Right renal pelvis (tissue), 4 donors: ENCODE measurements around the gene SAP30L. TPM values are rescaled to one million over a fixed set of nuclear protein-coding genes. Genes with fewer than 3 reads are reported as not detected.
A peak's percentile ranks its signal among the peaks of the same experiment; 100 is the strongest.

Source experiments
- DNase-seq, 4 donors: peaks; one replicate each; pipeline ENCODE4 v3.0.0-alpha.2; 2013; ENCODE audit warnings: low read depth in 4 of 4, low spot score in 3 of 4, missing footprints in 1 of 4
- polyA plus RNA-seq, 4 donors: library from polyadenylated mRNA; unstranded; fragments of 120-200 nt; gene quantifications; one replicate each; pipeline ENCODE4 v1.2.1, GENCODE V29; 2013; ENCODE audit not compliant: insufficient read length in 4 of 4

Gene SAP30L
- polyA plus RNA-seq, 4 donors = 43.1 to 52.7 (median 51.5) TPM

- DNase-seq = no peak
These were observed 14.4 kb downstream of the SAP30L start for GRCh38 chr5:154460172-154460571.

GRCh38 chr5:154461531-154461930, 15.7 kb downstream of the SAP30L start:
- DNase-seq = no peak

- DNase-seq = no peak
These were observed 18.6 kb downstream of the SAP30L start for GRCh38 chr5:154464438-154464837.

GRCh38 chr5:154465169-154465568, 19.4 kb downstream of the SAP30L start:
- no peak for DNase-seq

- no peak for DNase-seq
These were observed 20.4 kb downstream of the SAP30L start for GRCh38 chr5:154466147-154466546.

GRCh38 chr5:154466671-154467070, 20.9 kb downstream of the SAP30L start:
- DNase-seq = no peak

GRCh38 chr5:154467655-154468354, 22.0 kb downstream of the SAP30L start:
- peak in 1 of 4 donors; percentile 63 for DNase-seq

- DNase-seq = no peak
These were observed 24.3 kb downstream of the SAP30L start for GRCh38 chr5:154470137-154470536.

- DNase-seq = no peak
These were observed 25.4 kb downstream of the SAP30L start for GRCh38 chr5:154470947-154471870.

GRCh38 chr5:154472871-154473580, 27.2 kb downstream of the SAP30L start:
- no peak for DNase-seq

- DNase-seq = no peak
These were observed 27.9 kb downstream of the SAP30L start for GRCh38 chr5:154473581-154474283.

GRCh38 chr5:154474396-154475334, 28.9 kb downstream of the SAP30L start:
- no peak for DNase-seq

- no peak for DNase-seq
These were observed 30.0 kb downstream of the SAP30L start for GRCh38 chr5:154475591-154476353.

GRCh38 chr5:154476354-154477205, 30.8 kb downstream of the SAP30L start:
- no peak for DNase-seq

GRCh38 chr5:154477382-154478223, 31.8 kb downstream of the SAP30L start:
- no peak for DNase-seq

GRCh38 chr5:154478224-154478565, 32.4 kb downstream of the SAP30L start, which contains the start of gene HAND1:
Gene HAND1, minus strand, starts transcription at chr5:154478227. Its CDS starts 219 bp downstream, at chr5:154478008.
- no peak for DNase-seq

- no peak for DNase-seq
These were observed 33.0 kb downstream of the SAP30L start for GRCh38 chr5:154478752-154479159.
